Measurements from ENCODE around the gene PSMA1. TPM values are rescaled to one million over a fixed set of nuclear protein-coding genes. Genes with fewer than 3 reads are reported as not detected.

The PSMA1 gene
- total RNA-seq, 1 donor from 2014 or later = 164 TPM

GRCh38 chr11:14513800-14514199 lies 6.4 kb downstream of the PSMA1 start:
- no peak for FAIRE-seq
- Histone ChIP-seq H3K27ac (ENCODE audit: low read depth, low read length) (no peak overlapping the region), H3K36me3 (ENCODE audit: insufficient read depth, low read length) (peaks cover 64% of the 10 kb centered on the region)

GRCh38 chr11:14506532-14506931 lies 13.7 kb downstream of the PSMA1 start:
- DNase-seq (ENCODE audit: low read depth) (peak; percentile 47), FAIRE-seq (no peak)
- Mint-ChIP-seq H3K36me3 (ENCODE audit: low read depth, unreplicated experiment) (peaks cover 20% of the 10 kb centered on the region), H3K27ac (ENCODE audit: unreplicated experiment) (no peak overlapping the region), H3K4me3 (ENCODE audit: unreplicated experiment) (no peak overlapping the region), H3K27me3 (ENCODE audit: low read depth, unreplicated experiment) (no peaks in the 10 kb centered on the region), H3K9me3 (ENCODE audit: unreplicated experiment) (no peaks in the 10 kb centered on the region), H3K4me1 (ENCODE audit: low read depth, unreplicated experiment) (peaks cover 9% of the 10 kb centered on the region)
- Histone ChIP-seq H3K9me3 (ENCODE audit: insufficient read depth, low read depth, low read length) (no peaks in the 10 kb centered on the region), H3K36me3 (ENCODE audit: insufficient read depth, low read length) (peaks cover 57% of the 10 kb centered on the region), H3K4me1 (ENCODE audit: insufficient read depth, low read length) (no peaks in the 10 kb centered on the region), H3K4me2 (ENCODE audit: low read length) (no peak overlapping the region), H4K20me1 (ENCODE audit: insufficient read depth, low read length) (peaks cover 12% of the 10 kb centered on the region), H3K9ac (ENCODE audit: low read length) (no peak overlapping the region), H3K4me3 (ENCODE audit: insufficient read depth, low read depth, low read length) (no peak overlapping the region), H3K27ac (ENCODE audit: low read depth, low read length) (no peak overlapping the region), H3K27me3 (ENCODE audit: insufficient read depth, low read length) (no peaks in the 10 kb centered on the region), H3K79me2 (ENCODE audit: insufficient read depth, low read length) (peaks cover under 1% of the 10 kb centered on the region), H2AFZ (ENCODE audit: low read depth, low read length) (no peak overlapping the region)
- TF ChIP-seq CTCF (IDR thresholded peaks at IDR 0.05; ENCODE audit: insufficient read depth, low read depth, low read length) (no peak), EZH2 (IDR thresholded peaks at IDR 0.05; ENCODE audit: insufficient read depth, low read length) (no peak)

More at GRCh38 chr11:14513800-14514199, 6.4 kb downstream of the PSMA1 start:
- Histone ChIP-seq H4K20me1 (ENCODE audit: insufficient read depth, low read length) (peaks cover 19% of the 10 kb centered on the region), H2AFZ (ENCODE audit: low read depth, low read length) (no peak overlapping the region), H3K79me2 (ENCODE audit: insufficient read depth, low read length) (peaks cover 43% of the 10 kb centered on the region), H3K4me3 (ENCODE audit: insufficient read depth, low read depth, low read length) (no peak overlapping the region), H3K4me2 (ENCODE audit: low read length) (no peak overlapping the region), H3K4me1 (ENCODE audit: insufficient read depth, low read length) (no peaks in the 10 kb centered on the region), H3K9me3 (ENCODE audit: insufficient read depth, low read depth, low read length) (no peaks in the 10 kb centered on the region), H3K9ac (ENCODE audit: low read length) (no peak overlapping the region), H3K27me3 (ENCODE audit: insufficient read depth, low read length) (no peaks in the 10 kb centered on the region)
- H3K36me3 Mint-ChIP-seq (ENCODE audit: low read depth, unreplicated experiment) = peaks cover 3% of the 10 kb centered on the region
- no peak for DNase-seq (ENCODE audit: low read depth)
- no peak overlapping the region for H3K27ac Mint-ChIP-seq (ENCODE audit: unreplicated experiment)
- no peak overlapping the region for H3K4me3 Mint-ChIP-seq (ENCODE audit: unreplicated experiment)
- no peaks in the 10 kb centered on the region for H3K9me3 Mint-ChIP-seq (ENCODE audit: unreplicated experiment)
- peaks cover 8% of the 10 kb centered on the region for H3K4me1 Mint-ChIP-seq (ENCODE audit: low read depth, unreplicated experiment)
- TF ChIP-seq EZH2 (IDR thresholded peaks at IDR 0.05; ENCODE audit: insufficient read depth, low read length) = no peak
- no peak for TF ChIP-seq CTCF (IDR thresholded peaks at IDR 0.05; ENCODE audit: insufficient read depth, low read depth, low read length)
- H3K27me3 Mint-ChIP-seq (ENCODE audit: low read depth, unreplicated experiment) = no peaks in the 10 kb centered on the region

GRCh38 chr11:14503023-14503422 lies 17.2 kb downstream of the PSMA1 start:
- Histone ChIP-seq H4K20me1 (ENCODE audit: insufficient read depth, low read length) (peaks cover 16% of the 10 kb centered on the region), H3K4me1 (ENCODE audit: insufficient read depth, low read length) (no peaks in the 10 kb centered on the region), H2AFZ (ENCODE audit: low read depth, low read length) (no peak overlapping the region), H3K27ac (ENCODE audit: low read depth, low read length) (no peak overlapping the region), H3K9me3 (ENCODE audit: insufficient read depth, low read depth, low read length) (no peaks in the 10 kb centered on the region), H3K36me3 (ENCODE audit: insufficient read depth, low read length) (peaks cover 36% of the 10 kb centered on the region), H3K9ac (ENCODE audit: low read length) (no peak overlapping the region), H3K4me2 (ENCODE audit: low read length) (no peak overlapping the region), H3K27me3 (ENCODE audit: insufficient read depth, low read length) (no peaks in the 10 kb centered on the region), H3K4me3 (ENCODE audit: insufficient read depth, low read depth, low read length) (no peak overlapping the region), H3K79me2 (ENCODE audit: insufficient read depth, low read length) (peaks cover 19% of the 10 kb centered on the region)
- peaks cover 13% of the 10 kb centered on the region for H3K4me1 Mint-ChIP-seq (ENCODE audit: low read depth, unreplicated experiment)
- H3K9me3 Mint-ChIP-seq (ENCODE audit: unreplicated experiment) = no peaks in the 10 kb centered on the region
- DNase-seq (ENCODE audit: low read depth) (no peak), FAIRE-seq (no peak)
- peaks cover 18% of the 10 kb centered on the region for H3K36me3 Mint-ChIP-seq (ENCODE audit: low read depth, unreplicated experiment)
- TF ChIP-seq EZH2 (IDR thresholded peaks at IDR 0.05; ENCODE audit: insufficient read depth, low read length) (no peak), CTCF (IDR thresholded peaks at IDR 0.05; ENCODE audit: insufficient read depth, low read depth, low read length) (no peak)
- no peaks in the 10 kb centered on the region for H3K27me3 Mint-ChIP-seq (ENCODE audit: low read depth, unreplicated experiment)
- no peak overlapping the region for H3K4me3 Mint-ChIP-seq (ENCODE audit: unreplicated experiment)
- no peak overlapping the region for H3K27ac Mint-ChIP-seq (ENCODE audit: unreplicated experiment)

Measured in astrocyte (in vitro differentiated cells and primary cell).